Measurements from ENCODE around the gene LRP8.

GRCh38 chr1:53214376-53214940 is 113.4 kb downstream of the LRP8 start:
- TF ChIP-seq, protein P1, sequence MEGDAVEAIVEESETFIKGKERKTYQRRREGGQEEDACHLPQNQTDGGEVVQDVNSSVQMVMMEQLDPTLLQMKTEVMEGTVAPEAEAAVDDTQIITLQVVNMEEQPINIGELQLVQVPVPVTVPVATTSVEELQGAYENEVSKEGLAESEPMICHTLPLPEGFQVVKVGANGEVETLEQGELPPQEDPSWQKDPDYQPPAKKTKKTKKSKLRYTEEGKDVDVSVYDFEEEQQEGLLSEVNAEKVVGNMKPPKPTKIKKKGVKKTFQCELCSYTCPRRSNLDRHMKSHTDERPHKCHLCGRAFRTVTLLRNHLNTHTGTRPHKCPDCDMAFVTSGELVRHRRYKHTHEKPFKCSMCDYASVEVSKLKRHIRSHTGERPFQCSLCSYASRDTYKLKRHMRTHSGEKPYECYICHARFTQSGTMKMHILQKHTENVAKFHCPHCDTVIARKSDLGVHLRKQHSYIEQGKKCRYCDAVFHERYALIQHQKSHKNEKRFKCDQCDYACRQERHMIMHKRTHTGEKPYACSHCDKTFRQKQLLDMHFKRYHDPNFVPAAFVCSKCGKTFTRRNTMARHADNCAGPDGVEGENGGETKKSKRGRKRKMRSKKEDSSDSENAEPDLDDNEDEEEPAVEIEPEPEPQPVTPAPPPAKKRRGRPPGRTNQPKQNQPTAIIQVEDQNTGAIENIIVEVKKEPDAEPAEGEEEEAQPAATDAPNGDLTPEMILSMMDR (IDR thresholded peaks at IDR 0.05): no peak
- TF ChIP-seq POLR2A (IDR thresholded peaks at IDR 0.05): no peak
